WTC11 (cell line): ENCODE measurements around the gene IL21R. TPM values are rescaled to one million over a fixed set of nuclear protein-coding genes. Genes with fewer than 3 reads are reported as not detected.

Experiments
- ATAC-seq: fragments of 200-7000 bp; cut with Tn5 transposase; 2 replicates; pipeline ENCODE4 v1.10.0; 2021; ENCODE audit warnings: mild to moderate bottlenecking, moderate library complexity
- CTCF ChIA-PET: fragments of 300-600 bp; sonication (Branson Sonifier 250); formaldehyde crosslinking; loops from one replicate; lab custom pipeline; 2021; ENCODE audit warnings: antibody characterized with exemption; lab: Charles Lee
- POLR2A ChIA-PET: fragments of 350-600 bp; sonication (Branson Sonifier 250); formaldehyde crosslinking; loops from one replicate; lab custom pipeline; 2021; ENCODE audit warnings: antibody characterized with exemption; lab: Charles Lee
- DNase-seq: peaks from one replicate; pipeline ENCODE4 v3.0.0; 2021; ENCODE audit warnings: low spot score
- H3K27ac Mint-ChIP-seq: 2 replicates; pipeline ENCODE4 v1.8.0; 2021; ENCODE audit warnings: mixed read lengths
- H3K27me3 Mint-ChIP-seq: 2 replicates; pipeline ENCODE4 v1.8.0; 2021; ENCODE audit warnings: low read depth, mild to moderate bottlenecking, moderate library complexity, mixed read lengths
- H3K36me3 Mint-ChIP-seq: 2 replicates; pipeline ENCODE4 v1.8.0; 2021; ENCODE audit warnings: mixed read lengths
- H3K4me1 Mint-ChIP-seq: 2 replicates; pipeline ENCODE4 v1.8.0; 2022; ENCODE audit warnings: mixed read lengths
- H3K4me3 Mint-ChIP-seq: 2 replicates; pipeline ENCODE4 v1.8.0; 2021; ENCODE audit warnings: mild to moderate bottlenecking, moderate library complexity, mixed read lengths
- H3K9me3 Mint-ChIP-seq: 2 replicates; pipeline ENCODE4 v1.8.0; 2021; ENCODE audit warnings: mixed read lengths
- ATF1 ChIP-seq: sonication (generic); formaldehyde crosslinking; IDR thresholded peaks from 2 replicates; pipeline ENCODE4 v1.8.1; 2023; ENCODE audit warnings: mild to moderate bottlenecking, moderate library complexity, missing genetic modification reagents
- ELF4 ChIP-seq: sonication (generic); formaldehyde crosslinking; IDR thresholded peaks from 2 replicates; pipeline ENCODE4 v1.8.1; 2022; ENCODE audit warnings: low read depth, mild to moderate bottlenecking, moderate library complexity, missing genetic modification reagents
- ETV6 ChIP-seq: sonication (generic); formaldehyde crosslinking; IDR thresholded peaks from 2 replicates; pipeline ENCODE4 v1.8.1; 2022; ENCODE audit warnings: mild to moderate bottlenecking, missing genetic modification reagents
- JAZF1 ChIP-seq: fragments of 250-450 bp; sonication (Bioruptor Pico); IDR thresholded peaks from 2 replicates; pipeline ENCODE4 v1.9.0; 2021; ENCODE audit warnings: moderate library complexity, mild to moderate bottlenecking, inconsistent platforms
- NR2C2 ChIP-seq: sonication (generic); formaldehyde crosslinking; IDR thresholded peaks from 2 replicates; pipeline ENCODE4 v1.8.0; 2022; ENCODE audit warnings: mild to moderate bottlenecking, missing genetic modification reagents
- NR3C1 ChIP-seq: sonication (generic); formaldehyde crosslinking; conservative IDR thresholded peaks from 2 replicates; pipeline ENCODE4 v1.8.1; 2023; ENCODE audit warnings: low read depth, mild to moderate bottlenecking, missing genetic modification reagents
- RELA ChIP-seq: sonication (generic); formaldehyde crosslinking; IDR thresholded peaks from 2 replicates; pipeline ENCODE4 v1.8.1; 2022; ENCODE audit warnings: missing genetic modification reagents, mild to moderate bottlenecking, borderline replicate concordance
- RORB ChIP-seq: fragments of 250-450 bp; sonication (Bioruptor Pico); IDR thresholded peaks from 2 replicates; pipeline ENCODE4 v1.9.0; 2021; ENCODE audit warnings: mild to moderate bottlenecking
- TP53 ChIP-seq: sonication (generic); formaldehyde crosslinking; IDR thresholded peaks from 2 replicates; pipeline ENCODE4 v1.8.1; 2023; ENCODE audit warnings: mild to moderate bottlenecking, missing genetic modification reagents
- ZBTB21 ChIP-seq: sonication (generic); formaldehyde crosslinking; IDR thresholded peaks from 2 replicates; pipeline ENCODE4 v1.8.1; 2023; ENCODE audit warnings: mild to moderate bottlenecking, missing genetic modification reagents, borderline replicate concordance
- ZNF263 ChIP-seq: sonication (generic); formaldehyde crosslinking; IDR thresholded peaks from 2 replicates; pipeline ENCODE4 v1.8.1; 2022; ENCODE audit warnings: low read depth, mild to moderate bottlenecking, moderate library complexity, missing genetic modification reagents
- ZNF317 ChIP-seq: sonication (generic); formaldehyde crosslinking; IDR thresholded peaks from 2 replicates; pipeline ENCODE4 v1.8.1; 2023; ENCODE audit warnings: low read depth, mild to moderate bottlenecking, moderate library complexity, missing genetic modification reagents, borderline replicate concordance
- ZNF423 ChIP-seq: fragments of 250-450 bp; sonication (Bioruptor Pico); IDR thresholded peaks from 2 replicates; pipeline ENCODE4 v2.1.2; 2022; ENCODE audit warnings: mild to moderate bottlenecking, moderate library complexity
- total RNA-seq: library from RNA; stranded (reverse); gene quantifications from 3 replicates; pipeline ENCODE4 v1.2.3, GENCODE V29; 2021
- TF ChIP-seq, protein P1 (sequence below): sonication (generic); formaldehyde crosslinking; IDR thresholded peaks from 2 replicates; pipeline ENCODE4 v1.8.0; 2022; ENCODE audit warnings: mild to moderate bottlenecking, missing genetic modification reagents
- TF ChIP-seq, protein P2 (sequence below): sonication (generic); formaldehyde crosslinking; IDR thresholded peaks from 2 replicates; pipeline ENCODE4 v1.8.0; 2022; ENCODE audit warnings: mild to moderate bottlenecking, missing genetic modification reagents
- TF ChIP-seq, protein P3 (sequence below): sonication (generic); formaldehyde crosslinking; IDR thresholded peaks from 2 replicates; pipeline ENCODE4 v1.8.0; 2022; ENCODE audit warnings: mild to moderate bottlenecking, missing genetic modification reagents
- TF ChIP-seq, protein P4 (sequence below): sonication (generic); formaldehyde crosslinking; IDR thresholded peaks from 2 replicates; pipeline ENCODE4 v1.8.1; 2022; ENCODE audit warnings: low read depth, mild to moderate bottlenecking, moderate library complexity, missing genetic modification reagents, borderline replicate concordance
- TF ChIP-seq, protein P5 (sequence below): sonication (generic); formaldehyde crosslinking; IDR thresholded peaks from 2 replicates; pipeline ENCODE4 v1.8.1; 2023; ENCODE audit warnings: mild to moderate bottlenecking, missing genetic modification reagents, borderline replicate concordance

Gene IL21R
- total RNA-seq, 1 experiment from 2014 or later = 0.70 TPM

DNA sequence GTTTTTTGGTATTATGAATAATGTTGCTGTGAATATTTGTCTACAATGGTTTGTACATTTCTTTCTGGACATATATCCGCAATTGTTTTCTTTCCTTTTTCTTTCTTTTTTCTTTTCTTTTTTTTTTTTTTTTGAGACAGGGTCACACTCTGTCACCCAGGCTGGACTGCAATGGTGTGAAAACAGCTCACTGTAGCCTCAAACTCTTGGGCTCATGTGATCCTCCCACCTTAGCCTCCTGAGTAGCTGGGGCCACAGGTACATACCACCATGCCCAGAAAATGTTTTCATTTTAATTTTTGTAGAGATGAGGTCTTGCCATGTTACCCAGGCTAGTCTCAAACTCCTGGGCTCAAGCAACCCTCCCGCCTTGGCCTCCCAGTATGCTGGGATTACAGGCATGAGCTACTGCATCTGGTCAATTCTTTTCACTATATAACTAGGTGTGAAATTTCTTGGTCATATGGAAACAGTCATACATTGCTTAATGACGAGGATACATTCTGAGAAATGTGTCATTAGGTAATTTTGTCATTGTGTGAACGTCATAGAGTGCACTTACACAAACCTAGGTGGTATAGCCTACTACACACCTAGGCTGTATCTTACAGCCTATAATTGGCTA lies 15.2 kb downstream of the IL21R start (continued):
- TF ChIP-seq, protein P1, sequence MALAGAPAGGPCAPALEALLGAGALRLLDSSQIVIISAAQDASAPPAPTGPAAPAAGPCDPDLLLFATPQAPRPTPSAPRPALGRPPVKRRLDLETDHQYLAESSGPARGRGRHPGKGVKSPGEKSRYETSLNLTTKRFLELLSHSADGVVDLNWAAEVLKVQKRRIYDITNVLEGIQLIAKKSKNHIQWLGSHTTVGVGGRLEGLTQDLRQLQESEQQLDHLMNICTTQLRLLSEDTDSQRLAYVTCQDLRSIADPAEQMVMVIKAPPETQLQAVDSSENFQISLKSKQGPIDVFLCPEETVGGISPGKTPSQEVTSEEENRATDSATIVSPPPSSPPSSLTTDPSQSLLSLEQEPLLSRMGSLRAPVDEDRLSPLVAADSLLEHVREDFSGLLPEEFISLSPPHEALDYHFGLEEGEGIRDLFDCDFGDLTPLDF (CRISPR knock-in tag) = no peak
- TF ChIP-seq, protein P2, sequence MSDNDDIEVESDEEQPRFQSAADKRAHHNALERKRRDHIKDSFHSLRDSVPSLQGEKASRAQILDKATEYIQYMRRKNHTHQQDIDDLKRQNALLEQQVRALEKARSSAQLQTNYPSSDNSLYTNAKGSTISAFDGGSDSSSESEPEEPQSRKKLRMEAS = no peak
- TF ChIP-seq NR3C1 (CRISPR knock-in tag) (no peak), ATF1 (CRISPR knock-in tag) (no peak), ETV6 (CRISPR knock-in tag) (no peak), RELA (CRISPR knock-in tag) (no peak), ZBTB21 (CRISPR knock-in tag) (no peak), ELF4 (CRISPR knock-in tag) (no peak), TP53 (CRISPR knock-in tag) (no peak), ZNF263 (CRISPR knock-in tag) (no peak)
- TF ChIP-seq, protein P3, sequence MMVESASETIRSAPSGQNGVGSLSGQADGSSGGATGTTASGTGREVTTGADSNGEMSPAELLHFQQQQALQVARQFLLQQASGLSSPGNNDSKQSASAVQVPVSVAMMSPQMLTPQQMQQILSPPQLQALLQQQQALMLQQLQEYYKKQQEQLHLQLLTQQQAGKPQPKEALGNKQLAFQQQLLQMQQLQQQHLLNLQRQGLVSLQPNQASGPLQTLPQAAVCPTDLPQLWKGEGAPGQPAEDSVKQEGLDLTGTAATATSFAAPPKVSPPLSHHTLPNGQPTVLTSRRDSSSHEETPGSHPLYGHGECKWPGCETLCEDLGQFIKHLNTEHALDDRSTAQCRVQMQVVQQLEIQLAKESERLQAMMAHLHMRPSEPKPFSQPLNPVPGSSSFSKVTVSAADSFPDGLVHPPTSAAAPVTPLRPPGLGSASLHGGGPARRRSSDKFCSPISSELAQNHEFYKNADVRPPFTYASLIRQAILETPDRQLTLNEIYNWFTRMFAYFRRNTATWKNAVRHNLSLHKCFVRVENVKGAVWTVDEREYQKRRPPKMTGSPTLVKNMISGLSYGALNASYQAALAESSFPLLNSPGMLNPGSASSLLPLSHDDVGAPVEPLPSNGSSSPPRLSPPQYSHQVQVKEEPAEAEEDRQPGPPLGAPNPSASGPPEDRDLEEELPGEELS (CRISPR knock-in tag) = no peak
- TF ChIP-seq, protein P4, sequence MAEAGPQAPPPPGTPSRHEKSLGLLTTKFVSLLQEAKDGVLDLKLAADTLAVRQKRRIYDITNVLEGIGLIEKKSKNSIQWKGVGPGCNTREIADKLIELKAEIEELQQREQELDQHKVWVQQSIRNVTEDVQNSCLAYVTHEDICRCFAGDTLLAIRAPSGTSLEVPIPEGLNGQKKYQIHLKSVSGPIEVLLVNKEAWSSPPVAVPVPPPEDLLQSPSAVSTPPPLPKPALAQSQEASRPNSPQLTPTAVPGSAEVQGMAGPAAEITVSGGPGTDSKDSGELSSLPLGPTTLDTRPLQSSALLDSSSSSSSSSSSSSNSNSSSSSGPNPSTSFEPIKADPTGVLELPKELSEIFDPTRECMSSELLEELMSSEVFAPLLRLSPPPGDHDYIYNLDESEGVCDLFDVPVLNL (CRISPR knock-in tag) = no peak
- TF ChIP-seq, protein P5, sequence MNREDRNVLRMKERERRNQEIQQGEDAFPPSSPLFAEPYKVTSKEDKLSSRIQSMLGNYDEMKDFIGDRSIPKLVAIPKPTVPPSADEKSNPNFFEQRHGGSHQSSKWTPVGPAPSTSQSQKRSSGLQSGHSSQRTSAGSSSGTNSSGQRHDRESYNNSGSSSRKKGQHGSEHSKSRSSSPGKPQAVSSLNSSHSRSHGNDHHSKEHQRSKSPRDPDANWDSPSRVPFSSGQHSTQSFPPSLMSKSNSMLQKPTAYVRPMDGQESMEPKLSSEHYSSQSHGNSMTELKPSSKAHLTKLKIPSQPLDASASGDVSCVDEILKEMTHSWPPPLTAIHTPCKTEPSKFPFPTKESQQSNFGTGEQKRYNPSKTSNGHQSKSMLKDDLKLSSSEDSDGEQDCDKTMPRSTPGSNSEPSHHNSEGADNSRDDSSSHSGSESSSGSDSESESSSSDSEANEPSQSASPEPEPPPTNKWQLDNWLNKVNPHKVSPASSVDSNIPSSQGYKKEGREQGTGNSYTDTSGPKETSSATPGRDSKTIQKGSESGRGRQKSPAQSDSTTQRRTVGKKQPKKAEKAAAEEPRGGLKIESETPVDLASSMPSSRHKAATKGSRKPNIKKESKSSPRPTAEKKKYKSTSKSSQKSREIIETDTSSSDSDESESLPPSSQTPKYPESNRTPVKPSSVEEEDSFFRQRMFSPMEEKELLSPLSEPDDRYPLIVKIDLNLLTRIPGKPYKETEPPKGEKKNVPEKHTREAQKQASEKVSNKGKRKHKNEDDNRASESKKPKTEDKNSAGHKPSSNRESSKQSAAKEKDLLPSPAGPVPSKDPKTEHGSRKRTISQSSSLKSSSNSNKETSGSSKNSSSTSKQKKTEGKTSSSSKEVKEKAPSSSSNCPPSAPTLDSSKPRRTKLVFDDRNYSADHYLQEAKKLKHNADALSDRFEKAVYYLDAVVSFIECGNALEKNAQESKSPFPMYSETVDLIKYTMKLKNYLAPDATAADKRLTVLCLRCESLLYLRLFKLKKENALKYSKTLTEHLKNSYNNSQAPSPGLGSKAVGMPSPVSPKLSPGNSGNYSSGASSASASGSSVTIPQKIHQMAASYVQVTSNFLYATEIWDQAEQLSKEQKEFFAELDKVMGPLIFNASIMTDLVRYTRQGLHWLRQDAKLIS = no peak

DNA sequence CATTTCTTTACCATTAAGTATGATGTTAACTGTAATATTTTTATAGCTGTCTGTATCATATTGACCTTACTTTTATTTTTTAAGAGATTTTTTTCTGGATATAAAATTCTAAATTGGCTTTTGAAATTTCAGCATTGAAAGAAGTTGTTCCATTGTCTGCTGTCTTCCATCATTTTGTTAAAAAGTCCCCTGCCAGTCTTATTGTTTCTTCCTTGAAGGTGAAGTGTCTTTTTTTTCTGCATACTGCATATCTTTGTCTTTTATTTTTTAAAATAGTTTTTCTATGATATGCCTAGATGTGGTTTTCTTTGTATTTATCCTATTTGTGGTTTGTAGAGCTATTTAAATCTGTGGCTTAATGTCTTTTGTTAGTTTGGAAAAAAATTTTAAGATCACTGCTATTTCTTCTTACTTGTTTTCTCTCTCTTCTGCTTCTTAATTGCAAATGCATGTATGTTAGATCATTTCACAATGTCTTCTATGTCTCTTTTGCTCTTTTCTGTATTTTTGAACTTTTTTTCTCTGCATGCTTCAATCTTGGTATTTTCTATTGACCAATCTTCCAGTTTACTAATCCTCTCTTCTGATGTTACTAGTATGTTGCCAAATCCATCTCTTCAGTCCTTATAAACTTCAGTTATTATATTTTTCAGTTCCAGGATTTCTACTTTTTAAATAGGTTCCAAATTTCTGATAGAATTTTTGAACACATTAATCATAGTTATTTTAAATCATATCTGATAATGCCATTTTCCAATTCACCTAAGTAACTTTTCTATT lies 20.2 kb downstream of the IL21R start:
- Mint-ChIP-seq H3K27me3 (0 out of 2 replicates have a peak, but pooled peaks cover 3% of the 10 kb centered on the region), H3K27ac (no peak overlapping the region), H3K4me1 (no peaks in the 10 kb centered on the region), H3K9me3 (peaks cover 53% of the 10 kb centered on the region), H3K4me3 (no peak overlapping the region)
- DNase-seq = no peak
- no peak for ATAC-seq
- CTCF ChIA-PET = no interaction called here
- TF ChIP-seq ZNF317 (CRISPR knock-in tag) = peak; percentile 92
- no peak for TF ChIP-seq NR2C2
- TF ChIP-seq JAZF1 (CRISPR knock-in tag) = no peak
- TF ChIP-seq ZNF423 (CRISPR knock-in tag) = no peak
- TF ChIP-seq RORB = no peak
- TF ChIP-seq, all 79 proteins: peak for 1
- H3K36me3 Mint-ChIP-seq = peaks cover 17% of the 10 kb centered on the region
- POLR2A ChIA-PET = no interaction called here
